ENCODE measurements around the gene ZFAND2A.
"Not testable (repeated sequence)": the region's sequence is repeated elsewhere in the genome, so short reads cannot be mapped to it uniquely, and the experiment has no call there.

ZFAND2A gene

GRCh38 chr7:1156782-1157535 lies 3.0 kb downstream of the ZFAND2A start:
- no peak for DNase-seq (ENCODE audit: extremely low read depth, low read depth)
- no peak for TF ChIP-seq CTCF (IDR thresholded peaks at IDR 0.05; ENCODE audit: low read depth, low read length, missing control alignments)
- H3K4me3 ChIP-seq (replicated peaks; ENCODE audit: low read depth, low read length), result no peak overlapping the region

- DNase-seq (ENCODE audit: extremely low read depth, low read depth); H3K4me3 ChIP-seq (replicated peaks; ENCODE audit: low read depth, low read length): not testable (repeated sequence)
Observed at GRCh38 chr7:1155818-1156781, 3.9 kb downstream of the ZFAND2A start.

- no peak for TF ChIP-seq CTCF (IDR thresholded peaks at IDR 0.05; ENCODE audit: low read depth, low read length, missing control alignments)
- DNase-seq (ENCODE audit: extremely low read depth, low read depth), result no peak
- H3K4me3 ChIP-seq (replicated peaks; ENCODE audit: low read depth, low read length), result no peak overlapping the region
Observed at GRCh38 chr7:1154172-1154739, 5.7 kb downstream of the ZFAND2A start.

- no peak overlapping the region for H3K4me3 ChIP-seq (replicated peaks; ENCODE audit: low read depth, low read length)
- no peak for TF ChIP-seq CTCF (IDR thresholded peaks at IDR 0.05; ENCODE audit: low read depth, low read length, missing control alignments)
- DNase-seq (ENCODE audit: extremely low read depth, low read depth), result no peak
Observed at GRCh38 chr7:1152492-1152891, 7.5 kb downstream of the ZFAND2A start.

GRCh38 chr7:1151653-1152425 lies 8.2 kb downstream of the ZFAND2A start:
- TF ChIP-seq CTCF (IDR thresholded peaks at IDR 0.05; ENCODE audit: low read depth, low read length, missing control alignments), result no peak
- H3K4me3 ChIP-seq (replicated peaks; ENCODE audit: low read depth, low read length), result no peak overlapping the region
- DNase-seq (ENCODE audit: extremely low read depth, low read depth), result no peak

- no peak for TF ChIP-seq CTCF (IDR thresholded peaks at IDR 0.05; ENCODE audit: low read depth, low read length, missing control alignments)
- no peak for DNase-seq (ENCODE audit: extremely low read depth, low read depth)
Observed at GRCh38 chr7:1151156-1151555, 8.8 kb downstream of the ZFAND2A start.

More at GRCh38 chr7:1151156-1151555, 8.8 kb downstream of the ZFAND2A start:
- no peak overlapping the region for H3K4me3 ChIP-seq (replicated peaks; ENCODE audit: low read depth, low read length)
